H1 (cell line): Measurements from ENCODE around the gene NPIPA7.
"Not testable (repeated sequence)": the region's sequence is repeated elsewhere in the genome, so short reads cannot be mapped to it uniquely, and the experiment has no call there.

Source experiments
- BCL11A ChIP-seq, 2 experiments: IDR thresholded peaks; one replicate each; pipeline ENCODE4 v1.6.1; 2011; ENCODE audit warnings: low read depth in 2 of 2, low read length in 2 of 2, mild to moderate bottlenecking in 2 of 2
- CREB1 ChIP-seq: IDR thresholded peaks from 2 replicates; pipeline ENCODE4 v1.6.1; 2012; ENCODE audit warnings: inconsistent platforms
- CTCF ChIP-seq, 3 experiments: IDR thresholded peaks; 1 replicate in 2 of 3; 2 replicates in 1 of 3; pipeline versions ENCODE4 v1.5.1 to v1.6.1; 2011; ENCODE audit warnings: low read length in 3 of 3, mild to moderate bottlenecking in 3 of 3, inconsistent platforms in 2 of 3, low read depth in 1 of 3, moderate library complexity in 1 of 3; ENCODE audit not compliant: insufficient read depth in 1 of 3; ENCODE audit errors: control extremely low read depth in 1 of 3
- EP300 ChIP-seq, 2 experiments: IDR thresholded peaks; 1 replicate in 1 of 2; 2 replicates in 1 of 2; pipeline ENCODE4 v1.6.1; 2011 to 2012; ENCODE audit warnings: low read depth in 2 of 2, low read length in 2 of 2, mild to moderate bottlenecking in 2 of 2, borderline replicate concordance in 1 of 2, inconsistent platforms in 1 of 2, moderate library complexity in 1 of 2
- EZH2 ChIP-seq: fragments of 200-600 bp; sonication (generic); IDR thresholded peaks from 2 replicates; pipeline ENCODE4 v1.7.1; 2012; ENCODE audit warnings: low read depth, mild to moderate bottlenecking, moderate library complexity, low read length, inconsistent platforms; ENCODE audit not compliant: severe bottlenecking
- GTF2F1 ChIP-seq: IDR thresholded peaks from 2 replicates; pipeline ENCODE4 v1.6.1; 2012; ENCODE audit warnings: low read depth, low read length, improper control_type of control experiment, borderline replicate concordance
- HDAC6 ChIP-seq: IDR thresholded peaks from one replicate; pipeline ENCODE4 v1.7.1; 2012; ENCODE audit warnings: low read depth, mild to moderate bottlenecking, inconsistent platforms, low read length, moderate library complexity
- JUND ChIP-seq: IDR thresholded peaks from 2 replicates; pipeline ENCODE4 v1.6.1; 2011; ENCODE audit warnings: mild to moderate bottlenecking, improper control_type of control experiment, low read length
- SRF ChIP-seq: IDR thresholded peaks from 2 replicates; pipeline ENCODE4 v1.6.1; 2011; ENCODE audit warnings: mild to moderate bottlenecking, low read depth, low read length, moderate library complexity
- TAF1 ChIP-seq: IDR thresholded peaks from 2 replicates; pipeline ENCODE4 v1.6.1; 2011; ENCODE audit warnings: mild to moderate bottlenecking, low read depth, low read length
- YY1 ChIP-seq: IDR thresholded peaks from 2 replicates; pipeline ENCODE4 v1.6.1; 2011; ENCODE audit warnings: low read depth, mild to moderate bottlenecking, low read length
- ZNF274 ChIP-seq: IDR thresholded peaks from 2 replicates; pipeline ENCODE4 v1.7.0; 2012; ENCODE audit warnings: low read length, borderline replicate concordance; ENCODE audit errors: extremely low read depth
- TF ChIP-seq, protein P1 (sequence below): fragments of 300-600 bp; sonication (generic); IDR thresholded peaks from 2 replicates; pipeline ENCODE4 v1.7.1; 2012; ENCODE audit warnings: low read length, moderate library complexity, mild to moderate bottlenecking, inconsistent platforms; ENCODE audit not compliant: insufficient replicate concordance

GRCh38 chr16:16399685-16400084, 20.7 kb downstream of the NPIPA7 start:
- TF ChIP-seq, protein P1, sequence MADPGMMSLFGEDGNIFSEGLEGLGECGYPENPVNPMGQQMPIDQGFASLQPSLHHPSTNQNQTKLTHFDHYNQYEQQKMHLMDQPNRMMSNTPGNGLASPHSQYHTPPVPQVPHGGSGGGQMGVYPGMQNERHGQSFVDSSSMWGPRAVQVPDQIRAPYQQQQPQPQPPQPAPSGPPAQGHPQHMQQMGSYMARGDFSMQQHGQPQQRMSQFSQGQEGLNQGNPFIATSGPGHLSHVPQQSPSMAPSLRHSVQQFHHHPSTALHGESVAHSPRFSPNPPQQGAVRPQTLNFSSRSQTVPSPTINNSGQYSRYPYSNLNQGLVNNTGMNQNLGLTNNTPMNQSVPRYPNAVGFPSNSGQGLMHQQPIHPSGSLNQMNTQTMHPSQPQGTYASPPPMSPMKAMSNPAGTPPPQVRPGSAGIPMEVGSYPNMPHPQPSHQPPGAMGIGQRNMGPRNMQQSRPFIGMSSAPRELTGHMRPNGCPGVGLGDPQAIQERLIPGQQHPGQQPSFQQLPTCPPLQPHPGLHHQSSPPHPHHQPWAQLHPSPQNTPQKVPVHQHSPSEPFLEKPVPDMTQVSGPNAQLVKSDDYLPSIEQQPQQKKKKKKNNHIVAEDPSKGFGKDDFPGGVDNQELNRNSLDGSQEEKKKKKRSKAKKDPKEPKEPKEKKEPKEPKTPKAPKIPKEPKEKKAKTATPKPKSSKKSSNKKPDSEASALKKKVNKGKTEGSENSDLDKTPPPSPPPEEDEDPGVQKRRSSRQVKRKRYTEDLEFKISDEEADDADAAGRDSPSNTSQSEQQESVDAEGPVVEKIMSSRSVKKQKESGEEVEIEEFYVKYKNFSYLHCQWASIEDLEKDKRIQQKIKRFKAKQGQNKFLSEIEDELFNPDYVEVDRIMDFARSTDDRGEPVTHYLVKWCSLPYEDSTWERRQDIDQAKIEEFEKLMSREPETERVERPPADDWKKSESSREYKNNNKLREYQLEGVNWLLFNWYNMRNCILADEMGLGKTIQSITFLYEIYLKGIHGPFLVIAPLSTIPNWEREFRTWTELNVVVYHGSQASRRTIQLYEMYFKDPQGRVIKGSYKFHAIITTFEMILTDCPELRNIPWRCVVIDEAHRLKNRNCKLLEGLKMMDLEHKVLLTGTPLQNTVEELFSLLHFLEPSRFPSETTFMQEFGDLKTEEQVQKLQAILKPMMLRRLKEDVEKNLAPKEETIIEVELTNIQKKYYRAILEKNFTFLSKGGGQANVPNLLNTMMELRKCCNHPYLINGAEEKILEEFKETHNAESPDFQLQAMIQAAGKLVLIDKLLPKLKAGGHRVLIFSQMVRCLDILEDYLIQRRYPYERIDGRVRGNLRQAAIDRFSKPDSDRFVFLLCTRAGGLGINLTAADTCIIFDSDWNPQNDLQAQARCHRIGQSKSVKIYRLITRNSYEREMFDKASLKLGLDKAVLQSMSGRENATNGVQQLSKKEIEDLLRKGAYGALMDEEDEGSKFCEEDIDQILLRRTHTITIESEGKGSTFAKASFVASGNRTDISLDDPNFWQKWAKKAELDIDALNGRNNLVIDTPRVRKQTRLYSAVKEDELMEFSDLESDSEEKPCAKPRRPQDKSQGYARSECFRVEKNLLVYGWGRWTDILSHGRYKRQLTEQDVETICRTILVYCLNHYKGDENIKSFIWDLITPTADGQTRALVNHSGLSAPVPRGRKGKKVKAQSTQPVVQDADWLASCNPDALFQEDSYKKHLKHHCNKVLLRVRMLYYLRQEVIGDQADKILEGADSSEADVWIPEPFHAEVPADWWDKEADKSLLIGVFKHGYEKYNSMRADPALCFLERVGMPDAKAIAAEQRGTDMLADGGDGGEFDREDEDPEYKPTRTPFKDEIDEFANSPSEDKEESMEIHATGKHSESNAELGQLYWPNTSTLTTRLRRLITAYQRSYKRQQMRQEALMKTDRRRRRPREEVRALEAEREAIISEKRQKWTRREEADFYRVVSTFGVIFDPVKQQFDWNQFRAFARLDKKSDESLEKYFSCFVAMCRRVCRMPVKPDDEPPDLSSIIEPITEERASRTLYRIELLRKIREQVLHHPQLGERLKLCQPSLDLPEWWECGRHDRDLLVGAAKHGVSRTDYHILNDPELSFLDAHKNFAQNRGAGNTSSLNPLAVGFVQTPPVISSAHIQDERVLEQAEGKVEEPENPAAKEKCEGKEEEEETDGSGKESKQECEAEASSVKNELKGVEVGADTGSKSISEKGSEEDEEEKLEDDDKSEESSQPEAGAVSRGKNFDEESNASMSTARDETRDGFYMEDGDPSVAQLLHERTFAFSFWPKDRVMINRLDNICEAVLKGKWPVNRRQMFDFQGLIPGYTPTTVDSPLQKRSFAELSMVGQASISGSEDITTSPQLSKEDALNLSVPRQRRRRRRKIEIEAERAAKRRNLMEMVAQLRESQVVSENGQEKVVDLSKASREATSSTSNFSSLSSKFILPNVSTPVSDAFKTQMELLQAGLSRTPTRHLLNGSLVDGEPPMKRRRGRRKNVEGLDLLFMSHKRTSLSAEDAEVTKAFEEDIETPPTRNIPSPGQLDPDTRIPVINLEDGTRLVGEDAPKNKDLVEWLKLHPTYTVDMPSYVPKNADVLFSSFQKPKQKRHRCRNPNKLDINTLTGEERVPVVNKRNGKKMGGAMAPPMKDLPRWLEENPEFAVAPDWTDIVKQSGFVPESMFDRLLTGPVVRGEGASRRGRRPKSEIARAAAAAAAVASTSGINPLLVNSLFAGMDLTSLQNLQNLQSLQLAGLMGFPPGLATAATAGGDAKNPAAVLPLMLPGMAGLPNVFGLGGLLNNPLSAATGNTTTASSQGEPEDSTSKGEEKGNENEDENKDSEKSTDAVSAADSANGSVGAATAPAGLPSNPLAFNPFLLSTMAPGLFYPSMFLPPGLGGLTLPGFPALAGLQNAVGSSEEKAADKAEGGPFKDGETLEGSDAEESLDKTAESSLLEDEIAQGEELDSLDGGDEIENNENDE = not testable (repeated sequence)
- not testable (repeated sequence) for TF ChIP-seq HDAC6; CTCF (IDR thresholded peaks at IDR 0.05; ENCODE audit: control extremely low read depth in 1 of 3, insufficient read depth in 1 of 3, low read depth in 1 of 3, low read length in 3 of 3); GTF2F1; CREB1; ZNF274; EP300 (IDR thresholded peaks at IDR 0.05; ENCODE audit: borderline replicate concordance in 1 of 2, low read depth in 2 of 2, low read length in 2 of 2); JUND; EZH2; TAF1; YY1; SRF; BCL11A (IDR thresholded peaks at IDR 0.05; ENCODE audit: low read depth in 2 of 2, low read length in 2 of 2)
